CD4-positive, alpha-beta T cell treated with Interleukin-6 for 4 hours (primary cell): ENCODE results near the gene ABCC5.
A peak's percentile ranks its signal among the peaks of the same experiment; 100 is the strongest.

Experiments used
- DNase-seq: peaks from one replicate; pipeline ENCODE4 v3.0.0-alpha.2; 2020; ENCODE audit warnings: mixed read lengths

Gene ABCC5

GRCh38 chr3:183918178-183918577 is 99.5 kb downstream of the ABCC5 start:
- no peak for DNase-seq

- no peak for DNase-seq
Observed at GRCh38 chr3:183917776-183918175, 99.9 kb downstream of the ABCC5 start.

GRCh38 chr3:183914856-183915255 is 102.8 kb downstream of the ABCC5 start:
- DNase-seq: no peak

- DNase-seq: no peak
Observed at GRCh38 chr3:183913580-183913920, 104.1 kb downstream of the ABCC5 start.

- DNase-seq: no peak
Observed at GRCh38 chr3:183912895-183913579, 104.6 kb downstream of the ABCC5 start.

GRCh38 chr3:183911763-183912506 is 105.7 kb downstream of the ABCC5 start:
- DNase-seq: no peak

GRCh38 chr3:183911087-183911486 is 106.6 kb downstream of the ABCC5 start:
- no peak for DNase-seq

- DNase-seq: no peak
Observed at GRCh38 chr3:183909030-183909600, 108.6 kb downstream of the ABCC5 start.

GRCh38 chr3:183907911-183908331 is 109.8 kb downstream of the ABCC5 start:
- DNase-seq: no peak

GRCh38 chr3:183907176-183907575 is 110.5 kb downstream of the ABCC5 start:
- no peak for DNase-seq

- DNase-seq: no peak
Observed at GRCh38 chr3:183906234-183906921, 111.3 kb downstream of the ABCC5 start.

GRCh38 chr3:183904833-183905780 is 112.6 kb downstream of the ABCC5 start:
- no peak for DNase-seq

- no peak for DNase-seq
Observed at GRCh38 chr3:183898028-183898431, 119.7 kb downstream of the ABCC5 start.

- DNase-seq: no peak
Observed at GRCh38 chr3:183897606-183898005, 120.1 kb downstream of the ABCC5 start.

GRCh38 chr3:183896610-183897009 is 121.1 kb downstream of the ABCC5 start:
- DNase-seq: no peak

- DNase-seq: no peak
Observed at GRCh38 chr3:183896184-183896583, 121.5 kb downstream of the ABCC5 start.

- DNase-seq: no peak
Observed at GRCh38 chr3:183895774-183896173, 121.9 kb downstream of the ABCC5 start.

- peak; percentile 33 for DNase-seq
Observed at GRCh38 chr3:183895296-183895695, 122.4 kb downstream of the ABCC5 start.

GRCh38 chr3:183892610-183893214 is 125.0 kb downstream of the ABCC5 start:
- DNase-seq: no peak

- DNase-seq: no peak
Observed at GRCh38 chr3:183885766-183886165, 131.9 kb downstream of the ABCC5 start.

- peak; percentile 98 for DNase-seq
Observed at GRCh38 chr3:183884427-183885296, 133.0 kb downstream of the ABCC5 start, which contains the start of gene PARL. Gene PARL (minus strand): TSS chr3:183884880. CDS start chr3:183884846, 34 bp downstream.
